BE2C (cell line): ENCODE results near the gene GAL3ST3.
A peak's percentile ranks its signal among the peaks of the same experiment; 100 is the strongest.

Experiments used
- DNase-seq: peaks from one replicate; pipeline ENCODE4 v3.0.0-alpha.2; 2020
- H3K27me3 ChIP-seq: fragments of 250-450 bp; sonication (Bioruptor Pico); 2 replicates; pipeline ENCODE4 v1.5.1; 2020; ENCODE audit warnings: mild to moderate bottlenecking
- H3K36me3 ChIP-seq: fragments of 250-450 bp; sonication (Bioruptor Pico); 2 replicates; pipeline ENCODE4 v1.5.1; 2020; ENCODE audit warnings: mild to moderate bottlenecking
- H3K4me1 ChIP-seq: fragments of 250-450 bp; sonication (Bioruptor Pico); 2 replicates; pipeline ENCODE4 v1.5.1; 2020
- H3K4me3 ChIP-seq: 2 replicates; pipeline ENCODE4 v1.5.1; 2011; ENCODE audit warnings: low read depth, low read length
- H3K9me3 ChIP-seq: fragments of 250-450 bp; sonication (Bioruptor Pico); 2 replicates; pipeline ENCODE4 v1.5.1; 2020
- CTCF ChIP-seq: IDR thresholded peaks from 2 replicates; pipeline ENCODE4 v1.5.1; 2012; ENCODE audit warnings: mild to moderate bottlenecking, low read depth, low read length

Gene GAL3ST3

GRCh38 chr11:66047541-66048365 is 1.2 kb downstream of the GAL3ST3 start:
- no peaks in the 10 kb centered on the region for H3K9me3 ChIP-seq
- no peak for DNase-seq
- peaks cover 6% of the 10 kb centered on the region for H3K4me1 ChIP-seq
- H3K36me3 ChIP-seq: no peaks in the 10 kb centered on the region
- no peak for TF ChIP-seq CTCF
- no peaks in the 10 kb centered on the region for H3K27me3 ChIP-seq
- no peak overlapping the region for H3K4me3 ChIP-seq

- Histone ChIP-seq H3K9me3 (no peaks in the 10 kb centered on the region), H3K4me3 (no peak overlapping the region), H3K27me3 (no peaks in the 10 kb centered on the region), H3K36me3 (no peaks in the 10 kb centered on the region), H3K4me1 (peaks cover 6% of the 10 kb centered on the region)
- no peak for DNase-seq
- TF ChIP-seq CTCF: no peak
Observed at GRCh38 chr11:66046901-66047300, 2.1 kb downstream of the GAL3ST3 start.

GRCh38 chr11:66045177-66045639 is 3.8 kb downstream of the GAL3ST3 start:
- Histone ChIP-seq H3K4me1 (no peaks in the 10 kb centered on the region), H3K9me3 (no peaks in the 10 kb centered on the region), H3K4me3 (no peak overlapping the region), H3K27me3 (no peaks in the 10 kb centered on the region), H3K36me3 (no peaks in the 10 kb centered on the region)
- peak; percentile 97 for TF ChIP-seq CTCF
- peak; percentile 87 for DNase-seq

- no peaks in the 10 kb centered on the region for H3K36me3 ChIP-seq
- DNase-seq: no peak
- no peak for TF ChIP-seq CTCF
- H3K9me3 ChIP-seq: no peaks in the 10 kb centered on the region
- H3K27me3 ChIP-seq: no peaks in the 10 kb centered on the region
- H3K4me3 ChIP-seq: no peak overlapping the region
- H3K4me1 ChIP-seq: no peaks in the 10 kb centered on the region
Observed at GRCh38 chr11:66044757-66045156, 4.2 kb downstream of the GAL3ST3 start.

GRCh38 chr11:66042996-66043906 is 5.7 kb downstream of the GAL3ST3 start:
- Histone ChIP-seq H3K9me3 (no peaks in the 10 kb centered on the region), H3K36me3 (no peaks in the 10 kb centered on the region), H3K4me3 (no peak overlapping the region), H3K4me1 (no peaks in the 10 kb centered on the region), H3K27me3 (no peaks in the 10 kb centered on the region)
- DNase-seq: no peak
- no peak for TF ChIP-seq CTCF
